ENCODE data around the gene SLC35E4.

GRCh38 chr22:30598986-30599385 is 36.6 kb upstream of the SLC35E4 start:
- TF ChIP-seq CTCF (IDR thresholded peaks at IDR 0.05; ENCODE audit: borderline replicate concordance, extremely low read depth, low read length, poor library complexity, severe bottlenecking) (no peak), EZH2 (IDR thresholded peaks at IDR 0.05; ENCODE audit: borderline replicate concordance, low read depth, low read length, severe bottlenecking) (no peak)
